ENCODE data around the gene SLC25A34. TPM values are rescaled to one million over a fixed set of nuclear protein-coding genes. Genes with fewer than 3 reads are reported as not detected.

Gene SLC25A34
- total and polyA plus RNA-seq, 4 experiments from 2014 or later = 0.08 to 4.2 (median 2.2) TPM; not detected in 1

- Histone ChIP-seq H3K4me1 (ENCODE audit: insufficient read depth, low read length) (peaks cover 7% of the 10 kb centered on the region), H3K27me3 (ENCODE audit: insufficient read depth, low read length) (no peaks in the 10 kb centered on the region), H3K9me3 (ENCODE audit: control insufficient read depth in 1 of 2, low read length in 2 of 2) (no peaks in the 10 kb centered on the region), H3K27ac (ENCODE audit: low read depth, low read length) (no peak overlapping the region), H3K4me3 (ENCODE audit: low read length in 2 of 2) (no peak overlapping the region), H3K36me3 (ENCODE audit: insufficient read depth, low read length) (no peaks in the 10 kb centered on the region)
- Mint-ChIP-seq H3K9me3 (no peaks in the 10 kb centered on the region), H3K36me3 (peaks cover 0 to 2% of the 10 kb centered on the region in 2 donors), H3K4me1 (peaks cover 5 to 6% (median 6%) of the 10 kb centered on the region in 4 donors), H3K27me3 (no peaks in the 10 kb centered on the region), H3K27ac (no peak overlapping the region), H3K4me3 (no peak overlapping the region)
- intact Hi-C loops (cut with micrococcal nuclease) = no loop called here
- POLR2A ChIA-PET (ENCODE audit: partially characterized antibody) = no interaction called here
- DNase-seq = no peak
- CTCF ChIA-PET (ENCODE audit: partially characterized antibody) = interaction anchor here (1.1 to 1.8 kb wide), 3 partner anchors 9 to 144 kb away, joined by 3 to 6 read pairs (median 4); no protein-coding TSS in a partner anchor
These were observed 2.5 kb downstream of the SLC25A34 start for GRCh38 chr1:15738416-15739113.

GRCh38 chr1:15739259-15739658, 3.2 kb downstream of the SLC25A34 start:
- H3K36me3 ChIP-seq (ENCODE audit: insufficient read depth, low read length) = no peaks in the 10 kb centered on the region
- no peaks in the 10 kb centered on the region for H3K27me3 Mint-ChIP-seq
- DNase-seq = no peak

DNA sequence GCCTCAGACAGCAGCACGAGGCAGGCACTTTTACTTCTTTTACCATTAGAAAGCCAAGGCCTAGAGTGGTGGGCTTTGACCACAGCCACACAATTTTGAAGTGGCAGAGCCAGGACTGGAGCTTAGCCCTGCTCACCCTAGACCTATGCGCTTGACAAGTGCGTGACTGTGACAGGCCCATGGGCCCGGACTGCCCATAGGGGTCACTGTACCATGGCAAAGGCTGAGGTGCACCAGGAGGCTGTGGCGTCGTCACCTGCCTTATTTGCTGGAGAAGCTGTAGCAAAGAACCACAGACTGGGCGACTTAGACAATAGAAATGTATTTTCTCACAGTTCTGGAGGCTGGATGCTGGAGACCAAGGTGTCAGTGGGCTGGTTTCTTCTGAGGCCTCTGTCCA, 3.7 kb downstream of the SLC25A34 start:
- Histone ChIP-seq H3K4me1 (ENCODE audit: insufficient read depth, low read length) (peaks cover 7% of the 10 kb centered on the region), H3K27ac (ENCODE audit: low read depth, low read length) (no peak overlapping the region), H3K9me3 (ENCODE audit: control insufficient read depth in 1 of 2, low read length in 2 of 2) (no peaks in the 10 kb centered on the region), H3K36me3 (ENCODE audit: insufficient read depth, low read length) (no peaks in the 10 kb centered on the region), H3K27me3 (ENCODE audit: insufficient read depth, low read length) (no peaks in the 10 kb centered on the region), H3K4me3 (ENCODE audit: low read length in 2 of 2) (no peak overlapping the region)
- intact Hi-C loops (cut with micrococcal nuclease) = no loop called here
- H3K27me3 Mint-ChIP-seq = no peaks in the 10 kb centered on the region
- H3K4me3 Mint-ChIP-seq = no peak overlapping the region
- ChIA-PET POLR2A (ENCODE audit: partially characterized antibody) (no interaction called here), CTCF (ENCODE audit: partially characterized antibody) (interaction anchor here (2.6 kb wide), 1 partner anchor 142 kb away, joined by 20 read pairs; no protein-coding TSS in a partner anchor)
- no peak for DNase-seq
- peaks cover 5 to 6% (median 6%) of the 10 kb centered on the region in 4 donors for H3K4me1 Mint-ChIP-seq
- no peaks in the 10 kb centered on the region for H3K36me3 Mint-ChIP-seq
- H3K27ac Mint-ChIP-seq = peak overlapping the region in 3 of 7 donors; percentile 45 to 77 (median 47)
- H3K9me3 Mint-ChIP-seq = no peaks in the 10 kb centered on the region

More at GRCh38 chr1:15739259-15739658, 3.2 kb downstream of the SLC25A34 start:
- ChIA-PET POLR2A (ENCODE audit: partially characterized antibody) (no interaction called here), CTCF (ENCODE audit: partially characterized antibody) (interaction anchor here (1.1 to 1.8 kb wide), 2 partner anchors 18 to 145 kb away, joined by 3 to 6 read pairs; no protein-coding TSS in a partner anchor)
- intact Hi-C loops (cut with micrococcal nuclease) = no loop called here
- no peaks in the 10 kb centered on the region for H3K27me3 ChIP-seq (ENCODE audit: insufficient read depth, low read length)
- Mint-ChIP-seq H3K4me3 (no peak overlapping the region), H3K27ac (peak overlapping the region in 2 of 7 donors; percentile 45 to 77), H3K9me3 (no peaks in the 10 kb centered on the region), H3K36me3 (peaks cover 0 to under 1% of the 10 kb centered on the region in 2 donors), H3K4me1 (peaks cover 5 to 6% (median 6%) of the 10 kb centered on the region in 4 donors)
- no peaks in the 10 kb centered on the region for H3K9me3 ChIP-seq (ENCODE audit: control insufficient read depth in 1 of 2, low read length in 2 of 2)
- no peak overlapping the region for H3K4me3 ChIP-seq (ENCODE audit: low read length in 2 of 2)
- H3K27ac ChIP-seq (ENCODE audit: low read depth, low read length) = no peak overlapping the region
- peaks cover 7% of the 10 kb centered on the region for H3K4me1 ChIP-seq (ENCODE audit: insufficient read depth, low read length)

DNA sequence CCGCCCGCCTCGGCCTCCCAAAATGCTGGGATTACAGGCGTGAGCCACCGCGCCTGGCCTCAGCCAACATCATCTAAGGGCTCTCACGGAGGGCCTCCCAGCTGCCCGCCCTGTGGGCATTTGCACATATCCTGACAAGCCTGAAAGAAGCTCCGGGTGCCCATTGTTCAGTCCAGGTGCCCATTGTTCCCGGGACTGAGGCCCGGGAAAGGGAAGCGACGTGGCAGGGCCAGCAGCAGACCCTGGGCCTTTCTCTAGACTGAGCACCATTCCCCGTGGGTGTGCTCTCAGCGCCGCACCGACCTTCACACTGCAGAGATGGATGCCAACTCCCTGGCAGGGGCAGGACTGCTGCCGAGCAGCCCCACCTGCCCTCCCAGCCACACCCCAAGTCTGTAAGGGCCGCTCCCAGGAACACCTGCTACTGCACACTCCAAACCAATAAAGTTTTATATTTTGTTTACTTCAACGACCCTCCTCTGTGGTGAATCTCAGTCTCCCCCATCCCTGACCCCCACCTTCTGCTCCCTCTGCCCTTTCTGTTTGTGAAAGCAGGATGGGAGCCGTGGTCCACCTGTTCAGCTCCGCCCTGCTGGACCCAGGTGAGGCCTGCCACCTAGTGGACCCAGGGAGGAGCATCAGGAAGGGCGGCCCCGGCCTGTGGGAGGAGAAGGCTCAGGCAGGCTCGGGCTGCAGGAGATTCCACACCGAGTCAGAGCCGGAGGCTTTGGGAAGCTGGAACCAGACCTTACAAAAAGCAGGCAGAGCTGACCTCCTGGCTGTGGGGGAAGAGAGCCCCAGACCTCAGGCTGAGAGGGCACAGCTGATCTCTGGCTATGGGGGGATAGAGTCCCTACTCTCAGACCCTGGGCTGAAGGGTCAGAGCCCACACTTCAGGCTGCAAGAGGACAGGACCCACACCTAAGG, 5.1 kb downstream of the SLC25A34 start:
- Histone ChIP-seq H3K27ac (ENCODE audit: low read depth, low read length) (no peak overlapping the region), H3K9me3 (ENCODE audit: control insufficient read depth in 1 of 2, low read length in 2 of 2) (no peaks in the 10 kb centered on the region), H3K36me3 (ENCODE audit: insufficient read depth, low read length) (no peaks in the 10 kb centered on the region), H3K27me3 (ENCODE audit: insufficient read depth, low read length) (no peaks in the 10 kb centered on the region), H3K4me1 (ENCODE audit: insufficient read depth, low read length) (peaks cover 7% of the 10 kb centered on the region), H3K4me3 (ENCODE audit: low read length in 2 of 2) (no peak overlapping the region)
- Mint-ChIP-seq H3K36me3 (no peaks in the 10 kb centered on the region), H3K9me3 (no peaks in the 10 kb centered on the region), H3K4me1 (peaks cover 5 to 6% (median 6%) of the 10 kb centered on the region in 4 donors), H3K4me3 (no peak overlapping the region), H3K27ac (peak overlapping the region in 3 of 7 donors; percentile 45 to 72 (median 68)), H3K27me3 (no peaks in the 10 kb centered on the region)
- peak in 4 of 5 donors; percentile 55 to 60 (median 58) for DNase-seq
- intact Hi-C loops (cut with micrococcal nuclease) = no loop called here
- CTCF ChIA-PET (ENCODE audit: partially characterized antibody) = interaction anchor here (0.6 to 2.6 kb wide), 9 partner anchors 10 to 342 kb away, joined by 3 to 20 read pairs (median 3); no protein-coding TSS in a partner anchor
- POLR2A ChIA-PET (ENCODE audit: partially characterized antibody) = no interaction called here

GRCh38 chr1:15742339-15742801, 6.3 kb downstream of the SLC25A34 start, which contains the start of gene TMEM82:
TSS of gene TMEM82 (plus strand) at chr1:15742499. CDS start at chr1:15742560, 61 bp downstream.
- H3K4me1 Mint-ChIP-seq = peaks cover 5 to 6% (median 6%) of the 10 kb centered on the region in 4 donors
- H3K27me3 Mint-ChIP-seq = no peaks in the 10 kb centered on the region
- H3K36me3 ChIP-seq (ENCODE audit: insufficient read depth, low read length) = no peaks in the 10 kb centered on the region
- no peaks in the 10 kb centered on the region for H3K9me3 Mint-ChIP-seq
- ChIA-PET POLR2A (ENCODE audit: partially characterized antibody) (no interaction called here), CTCF (ENCODE audit: partially characterized antibody) (interaction anchor here (1.9 to 2.6 kb wide), 2 partner anchors 145 to 149 kb away, joined by 9 to 20 read pairs; no protein-coding TSS in a partner anchor)
- DNase-seq = no peak
- H3K9me3 ChIP-seq (ENCODE audit: control insufficient read depth in 1 of 2, low read length in 2 of 2) = no peaks in the 10 kb centered on the region
- H3K4me3 Mint-ChIP-seq = no peak within 1 kb of the TSS
- H3K4me3 ChIP-seq (ENCODE audit: low read length in 2 of 2) = no peak within 1 kb of the TSS
- H3K27ac Mint-ChIP-seq = peak within 1 kb of the TSS in 4 of 7 donors; percentile 7 to 72 (median 44)
- intact Hi-C loops (cut with micrococcal nuclease) = no loop called here
- H3K36me3 Mint-ChIP-seq = no peaks in the 10 kb centered on the region
- no peaks in the 10 kb centered on the region for H3K27me3 ChIP-seq (ENCODE audit: insufficient read depth, low read length)
- no peak within 1 kb of the TSS for H3K27ac ChIP-seq (ENCODE audit: low read depth, low read length)
- H3K4me1 ChIP-seq (ENCODE audit: insufficient read depth, low read length) = peaks cover 7% of the 10 kb centered on the region

DNA sequence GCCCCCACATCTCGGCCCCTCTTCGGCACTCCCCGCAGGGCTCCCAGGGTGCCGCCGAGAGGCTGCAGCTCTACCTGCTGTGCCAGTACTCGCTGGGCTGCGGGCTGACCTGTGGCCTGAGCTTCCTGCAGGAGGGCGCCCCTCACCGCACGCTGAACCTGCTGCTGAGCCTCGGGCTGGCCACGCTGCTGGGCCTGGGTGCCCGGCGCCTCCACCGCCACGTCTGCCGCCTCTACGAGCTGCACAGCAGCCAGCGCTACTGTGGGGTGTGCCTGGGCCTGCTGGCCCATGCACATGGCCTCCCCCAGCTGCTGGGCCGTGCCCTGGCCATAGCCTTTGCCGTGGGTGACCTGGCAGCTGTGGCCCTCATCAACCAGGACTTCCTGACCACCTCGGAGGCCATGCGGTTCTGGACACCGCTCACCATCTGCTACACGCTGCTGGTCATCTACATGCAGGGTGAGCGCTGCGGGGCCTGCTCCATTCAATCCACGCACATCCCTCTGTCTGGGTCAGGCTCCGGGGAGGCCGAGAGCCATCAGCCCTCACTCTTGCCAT, 8.1 kb downstream of the SLC25A34 start:
- Histone ChIP-seq H3K4me3 (ENCODE audit: low read length in 2 of 2) (no peak overlapping the region), H3K4me1 (ENCODE audit: insufficient read depth, low read length) (peaks cover 7% of the 10 kb centered on the region), H3K9me3 (ENCODE audit: control insufficient read depth in 1 of 2, low read length in 2 of 2) (no peaks in the 10 kb centered on the region), H3K36me3 (ENCODE audit: insufficient read depth, low read length) (no peaks in the 10 kb centered on the region), H3K27me3 (ENCODE audit: insufficient read depth, low read length) (no peaks in the 10 kb centered on the region), H3K27ac (ENCODE audit: low read depth, low read length) (no peak overlapping the region)
- Mint-ChIP-seq H3K4me3 (no peak overlapping the region), H3K4me1 (peaks cover 5 to 6% (median 6%) of the 10 kb centered on the region in 4 donors), H3K9me3 (no peaks in the 10 kb centered on the region), H3K27me3 (no peaks in the 10 kb centered on the region), H3K36me3 (no peaks in the 10 kb centered on the region), H3K27ac (no peak overlapping the region)
- CTCF ChIA-PET (ENCODE audit: partially characterized antibody) = no interaction called here
- intact Hi-C loops (cut with micrococcal nuclease) = no loop called here
- POLR2A ChIA-PET (ENCODE audit: partially characterized antibody) = no interaction called here
- no peak for DNase-seq
